ENCODE data around the gene SOCS7.

Gene SOCS7

DNA sequence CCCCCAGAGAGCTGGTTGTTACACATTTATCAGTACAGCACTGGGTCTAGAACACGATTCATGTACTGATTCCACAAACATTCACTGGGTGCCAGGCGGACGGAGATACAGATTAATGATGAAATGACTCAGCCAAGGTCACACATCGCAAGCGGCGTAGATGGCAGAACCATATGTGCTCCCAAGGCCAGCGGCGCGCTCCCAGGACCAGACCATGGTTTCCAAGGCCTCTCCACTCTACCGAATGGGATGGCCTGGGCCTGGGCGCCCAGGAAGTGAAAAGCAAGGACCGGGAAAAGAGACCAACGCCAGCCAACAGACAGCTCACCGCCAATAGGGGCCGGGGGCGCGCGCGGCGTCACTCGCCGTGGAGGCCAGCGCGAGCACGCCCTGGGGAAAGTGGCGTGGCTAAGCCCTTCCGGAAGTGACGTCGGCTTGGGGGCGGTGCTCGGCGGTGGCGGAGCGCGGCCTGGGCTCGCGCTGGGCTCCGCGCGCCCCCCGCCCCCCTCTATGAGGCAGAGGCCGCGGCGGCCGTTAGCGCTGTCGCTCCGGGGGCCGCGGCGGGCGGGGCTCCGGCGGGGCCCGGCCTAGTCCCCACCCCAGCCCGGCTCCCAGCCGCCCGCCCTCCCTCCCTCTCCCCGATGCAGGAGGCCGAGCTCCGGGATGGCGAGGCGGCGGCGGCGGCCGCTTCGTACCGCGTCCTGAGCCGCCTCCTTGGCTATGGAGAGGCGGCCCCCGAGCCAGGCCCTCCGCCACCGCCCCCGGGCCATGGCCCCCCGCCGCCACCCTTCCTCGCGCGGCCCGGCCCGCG lies at the start of gene SOCS7:
Gene SOCS7 (plus strand): TSS at position 433 of the 811 bp plus-strand sequence. CDS start 209 bp downstream, at position 642.
- DNase-seq (ENCODE audit: low read depth in 3 of 3) = peak; percentile 85 to 90 (median 86)

DNA sequence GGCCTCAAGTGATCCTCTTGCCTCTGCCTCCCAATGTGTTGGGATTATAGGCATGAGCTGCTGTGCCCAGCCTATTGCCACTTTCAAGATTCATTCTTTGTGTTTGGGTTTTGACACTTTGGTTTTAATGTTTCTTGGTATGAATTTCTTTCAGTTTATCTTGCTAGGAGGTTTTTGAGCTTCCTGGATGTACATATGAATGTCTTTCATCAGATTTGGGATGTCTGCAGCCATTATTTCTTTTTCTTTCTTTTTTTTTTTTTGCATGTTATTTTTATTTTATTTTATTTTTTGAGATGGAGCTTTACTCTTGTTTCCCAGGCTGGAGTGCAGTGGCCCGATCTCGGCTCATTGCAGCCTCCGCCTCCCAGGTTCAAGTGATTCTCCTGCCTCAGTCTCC lies 36.1 kb upstream of the SOCS7 start:
- no peak for DNase-seq (ENCODE audit: low read depth in 3 of 3)

- no peak for DNase-seq (ENCODE audit: low read depth in 3 of 3)
Observed at GRCh38 chr17:38317081-38317480, 34.6 kb upstream of the SOCS7 start.

GRCh38 chr17:38320482-38320881 lies 31.2 kb upstream of the SOCS7 start:
- DNase-seq (ENCODE audit: low read depth in 3 of 3) = no peak

DNA sequence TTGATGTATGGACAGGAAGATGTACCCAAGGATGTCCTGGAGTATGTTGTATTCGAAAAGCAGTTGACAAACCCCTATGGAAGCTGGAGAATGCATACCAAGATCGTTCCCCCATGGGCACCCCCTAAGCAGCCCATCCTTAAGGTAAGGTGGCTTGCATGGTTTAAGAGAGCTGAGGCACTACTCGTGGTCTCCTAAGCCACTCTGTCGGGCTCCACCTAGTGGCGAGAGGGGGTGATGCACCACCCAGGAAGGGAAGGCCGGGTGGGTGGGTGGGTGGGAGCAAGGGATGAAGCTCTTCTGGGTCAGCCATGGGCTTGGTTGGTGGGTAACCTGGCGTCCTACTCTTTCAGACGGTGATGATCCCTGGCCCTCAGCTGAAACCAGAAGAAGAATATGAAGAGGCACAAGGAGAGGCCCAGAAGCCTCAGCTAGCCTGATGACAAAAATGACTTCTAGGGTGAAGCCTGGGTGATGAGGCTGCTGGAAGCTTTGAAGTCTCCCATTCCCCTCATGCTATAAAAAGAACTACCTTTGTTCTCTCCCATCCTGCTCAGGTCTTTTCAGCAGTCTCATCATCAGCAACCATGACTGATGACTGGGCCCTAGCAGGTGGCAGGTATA lies 29.4 kb upstream of the SOCS7 start:
- peak; percentile 47 to 55 (median 51) for DNase-seq (ENCODE audit: low read depth in 3 of 3)

DNA sequence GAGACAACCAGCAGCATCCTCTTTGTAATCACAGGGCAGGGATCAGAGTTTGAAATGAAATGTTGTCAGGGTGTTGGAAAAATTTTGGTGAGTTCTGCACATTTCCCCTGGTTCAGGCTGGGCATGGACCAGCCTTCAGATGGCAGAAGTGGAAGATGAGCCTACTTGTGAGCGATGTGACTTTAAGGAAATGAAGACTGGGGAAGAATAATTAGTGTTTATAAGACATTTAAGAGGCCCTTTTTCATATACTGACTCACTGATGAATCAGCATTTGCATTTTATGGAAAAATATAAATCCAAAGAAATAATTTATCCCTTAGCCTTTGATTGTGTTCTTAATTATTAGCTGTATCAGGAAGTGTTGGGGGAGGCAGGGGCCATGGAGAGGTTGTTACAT lies 28.7 kb upstream of the SOCS7 start:
- DNase-seq (ENCODE audit: low read depth in 3 of 3) = no peak

- no peak for DNase-seq (ENCODE audit: low read depth in 3 of 3)
Observed at GRCh38 chr17:38324141-38324697, 27.4 kb upstream of the SOCS7 start.

DNA sequence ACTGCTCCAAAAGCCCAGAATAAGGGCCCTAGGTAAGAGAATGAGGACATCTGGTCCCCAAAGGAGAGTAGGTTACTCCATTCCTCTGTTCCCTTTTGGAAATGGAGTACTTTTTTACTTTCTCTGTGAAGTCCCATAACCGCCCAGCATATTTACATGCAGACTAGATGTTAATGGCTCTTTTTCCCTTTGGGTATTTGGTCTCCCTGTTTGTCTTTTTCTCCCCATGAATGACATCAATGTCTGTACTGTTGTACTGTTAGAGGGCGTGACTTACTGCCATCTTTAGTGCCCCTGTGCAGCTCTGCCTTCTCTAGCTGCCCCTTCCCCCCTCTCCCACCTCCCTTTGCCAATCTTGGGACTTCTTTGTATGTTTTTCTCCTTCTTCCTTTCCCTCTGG lies 26.9 kb upstream of the SOCS7 start:
- DNase-seq (ENCODE audit: low read depth in 3 of 3) = no peak

GRCh38 chr17:38325221-38325851 lies 26.3 kb upstream of the SOCS7 start:
- DNase-seq (ENCODE audit: low read depth in 3 of 3) = no peak

- DNase-seq (ENCODE audit: low read depth in 3 of 3) = no peak
Observed at GRCh38 chr17:38326996-38327792, 24.4 kb upstream of the SOCS7 start.

DNA sequence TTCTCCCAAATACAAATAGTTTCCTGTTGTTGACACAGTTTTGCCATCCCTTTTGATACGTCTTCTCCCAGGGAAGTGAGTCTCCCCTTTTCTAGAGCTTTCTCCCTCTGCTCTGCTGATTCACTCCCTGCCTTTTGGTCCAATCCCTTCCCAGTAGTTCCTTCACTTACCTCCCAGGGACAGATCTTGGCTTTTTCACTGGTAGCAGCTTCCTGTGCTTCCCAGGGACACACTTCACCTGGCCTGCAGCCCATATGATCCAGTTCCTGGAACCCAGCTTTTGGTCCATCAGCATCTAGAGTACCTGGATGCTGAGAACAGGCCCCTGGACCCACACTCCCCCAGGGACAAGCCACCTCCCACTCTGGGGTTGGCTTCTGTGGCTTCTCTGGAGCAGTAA lies 23.7 kb upstream of the SOCS7 start:
- DNase-seq (ENCODE audit: low read depth in 3 of 3) = no peak

- no peak for DNase-seq (ENCODE audit: low read depth in 3 of 3)
Observed at GRCh38 chr17:38328620-38329019, 23.0 kb upstream of the SOCS7 start.

DNA sequence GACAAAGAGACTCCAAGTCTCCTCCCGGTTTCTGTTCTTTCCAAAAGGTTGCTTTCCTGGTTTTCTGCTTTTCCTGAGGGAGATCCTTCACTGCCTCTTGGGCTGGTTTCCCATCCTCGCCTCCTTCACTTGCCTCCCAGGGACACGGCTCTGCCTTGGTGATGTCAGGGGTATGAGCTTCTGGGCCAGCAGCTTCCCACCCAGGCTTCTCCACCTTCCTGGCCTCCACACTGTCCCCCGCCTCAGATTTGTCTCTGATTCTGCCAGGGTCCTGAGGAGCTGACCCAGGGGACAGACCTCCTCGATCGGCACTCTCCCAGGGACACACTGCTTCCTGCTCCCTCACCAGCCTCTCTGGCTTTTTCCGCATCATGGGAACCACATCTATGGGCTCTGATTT lies 22.4 kb upstream of the SOCS7 start:
- no peak for DNase-seq (ENCODE audit: low read depth in 3 of 3)

DNA sequence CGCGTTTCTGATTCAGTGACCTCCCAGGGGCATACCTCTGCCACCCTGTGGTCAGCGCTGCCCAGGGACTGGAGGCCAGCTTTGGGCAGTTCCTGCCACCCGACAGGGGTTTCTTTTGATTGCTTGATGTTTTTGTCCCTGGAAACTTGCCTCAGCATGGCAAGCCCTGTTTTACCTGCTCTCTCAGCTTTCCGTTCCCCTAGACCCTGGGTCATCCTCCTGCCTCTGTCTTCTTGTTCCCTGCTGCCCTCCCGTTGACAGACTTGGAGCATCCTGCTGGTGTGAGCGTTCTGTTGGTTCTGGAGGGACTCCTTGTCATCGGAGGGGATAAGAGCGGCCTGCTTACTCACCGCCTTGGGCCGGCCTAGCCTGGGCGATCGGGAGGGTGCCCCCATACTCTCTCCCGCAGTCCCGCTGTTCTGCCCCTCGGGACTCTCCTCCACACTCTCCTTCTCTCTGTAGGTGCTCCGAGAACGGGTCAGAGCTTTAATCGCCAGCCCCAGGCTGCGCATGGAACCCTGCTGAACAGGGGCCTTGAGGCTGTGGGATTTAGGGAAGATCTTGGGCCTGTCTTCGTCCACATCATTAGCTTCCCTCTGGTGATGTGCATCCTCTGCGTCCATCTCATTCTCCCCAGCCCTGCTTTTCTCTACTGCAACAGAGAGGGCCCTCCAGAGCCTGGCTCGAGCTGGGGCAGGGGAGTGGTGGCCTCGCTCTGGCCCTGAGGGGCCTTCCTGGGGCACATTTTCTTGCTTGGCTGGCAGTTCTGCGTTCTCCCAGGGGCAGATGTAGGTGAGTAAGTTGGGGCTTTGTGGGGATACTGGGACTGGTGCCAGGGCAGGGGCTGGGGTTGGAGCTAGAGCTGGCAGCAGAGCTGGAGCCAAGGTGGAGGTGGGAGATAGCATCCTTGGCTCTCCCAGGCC lies 21.6 kb upstream of the SOCS7 start:
- no peak for DNase-seq (ENCODE audit: low read depth in 3 of 3)

- DNase-seq (ENCODE audit: low read depth in 3 of 3) = no peak
Observed at GRCh38 chr17:38330941-38331411, 20.7 kb upstream of the SOCS7 start.

DNA sequence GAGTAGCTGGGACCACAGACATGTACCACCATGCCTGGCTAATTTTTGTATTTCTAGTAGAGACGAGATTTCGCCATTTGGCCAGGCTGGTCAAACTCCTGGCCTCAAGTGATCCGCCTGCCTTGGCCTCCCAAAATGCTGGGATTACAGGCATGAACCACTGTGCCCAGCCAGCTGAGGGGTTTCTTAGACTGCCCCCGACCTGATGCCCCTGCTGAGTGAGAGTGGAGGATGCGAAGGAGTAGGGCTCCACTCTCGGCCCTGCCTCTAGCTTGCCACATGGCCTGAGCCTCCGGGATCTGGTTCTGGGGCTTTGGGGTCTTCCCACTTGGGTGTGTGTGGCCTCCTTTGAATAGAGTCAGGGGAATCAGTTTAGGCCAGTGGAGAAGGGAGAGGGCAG lies 18.9 kb upstream of the SOCS7 start:
- DNase-seq (ENCODE audit: low read depth in 3 of 3) = no peak

- peak in 1 of 3 experiments; percentile 6 for DNase-seq (ENCODE audit: low read depth in 3 of 3)
Observed at GRCh38 chr17:38333635-38334295, 17.9 kb upstream of the SOCS7 start.

- no peak for DNase-seq (ENCODE audit: low read depth in 3 of 3)
Observed at GRCh38 chr17:38334480-38335364, 16.9 kb upstream of the SOCS7 start.

DNA sequence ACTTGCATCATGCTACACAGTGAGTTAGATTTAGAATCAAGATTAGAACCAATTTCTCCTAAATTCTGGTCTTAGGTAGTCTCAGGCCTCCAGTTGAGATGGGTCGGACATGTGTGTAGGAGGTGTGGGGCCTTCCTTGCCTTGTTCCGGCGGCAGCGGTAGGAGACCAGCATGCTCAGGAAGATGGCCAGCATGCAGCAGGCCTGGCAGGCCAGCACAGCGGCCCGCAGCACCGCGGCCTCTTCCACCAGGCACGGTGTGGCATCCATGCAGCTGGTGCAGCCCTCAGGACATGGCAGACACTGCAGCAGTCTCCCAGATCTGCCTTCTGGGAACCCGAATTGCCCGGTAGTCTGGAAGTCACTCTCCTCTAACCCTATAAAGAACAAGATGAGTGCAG lies 14.8 kb upstream of the SOCS7 start:
- DNase-seq (ENCODE audit: low read depth in 3 of 3) = no peak
